GM12878 (cell line): ENCODE measurements around the gene STARD13. TPM values are rescaled to one million over a fixed set of nuclear protein-coding genes. Genes with fewer than 3 reads are reported as not detected.

Experiments
- ATAC-seq: fragments of 200-7000 bp; cut with Tn5 transposase; 3 replicates; pipeline ENCODE4 v1.9.1; 2020; ENCODE audit warnings: mild to moderate bottlenecking, moderate library complexity
- BruUV-seq: library from RNA; stranded (reverse); fragments of 400-500 nt; replicated peaks from 2 replicates; lab custom pipeline; 2021; lab: Mats Ljungman, UMichigan
- CTCF ChIA-PET: fragments of 300-600 bp; sonication (Branson Sonifier 250); formaldehyde crosslinking; extraction: SDS; loops from one replicate; lab custom pipeline; 2021; ENCODE audit warnings: inconsistent platforms; lab: Yijun Ruan, JAX
- POLR2A ChIA-PET: fragments of 350-600 bp; formaldehyde crosslinking; extraction: SDS; loops from one replicate; lab custom pipeline; 2021; ENCODE audit warnings: inconsistent platforms; lab: Charles Lee
- RAD21 ChIA-PET: fragments of 300-600 bp; sonication (Branson Sonifier 250); formaldehyde crosslinking; loops from one replicate; lab custom pipeline; 2023; ENCODE audit warnings: antibody characterized with exemption; ENCODE audit not compliant: unreplicated experiment; lab: Charles Lee
- SMC1A ChIA-PET: fragments of 300-600 bp; sonication (Branson Sonifier 250); formaldehyde crosslinking; loops from one replicate; lab custom pipeline; 2023; ENCODE audit not compliant: unreplicated experiment, uncharacterized antibody; lab: Charles Lee
- DNase-seq: peaks from one replicate; pipeline ENCODE4 v3.0.0-alpha.2; 2011; ENCODE audit warnings: low read depth, low spot score
- FAIRE-seq: peaks from 3 replicates; lab custom pipeline; 2011; peaks lifted over from hg19 to GRCh38; lab: Jason Lieb, UNC
- H2AFZ ChIP-seq: 2 replicates; pipeline ENCODE4 v1.6.0; 2011; ENCODE audit warnings: low read depth, low read length, control low read depth; ENCODE audit not compliant: control insufficient read depth
- H3K27ac ChIP-seq: 2 replicates; pipeline ENCODE4 v1.5.1; 2011; ENCODE audit warnings: control low read depth; ENCODE audit not compliant: control insufficient read depth, insufficient read depth
- H3K27me3 ChIP-seq, 2 experiments: replicated peaks in 1 of 2; 2 replicates each; pipeline versions ENCODE4 v1.6.0 to v1.6.1; 2011; ENCODE audit warnings: low read length in 1 of 2; ENCODE audit not compliant: control insufficient read depth in 2 of 2, insufficient read depth in 2 of 2
- H3K36me3 ChIP-seq, 2 experiments: 2 replicates each; pipeline ENCODE4 v1.5.1; 2011; ENCODE audit warnings: low read length in 1 of 2; ENCODE audit not compliant: control insufficient read depth in 2 of 2, insufficient read depth in 2 of 2
- H3K4me1 ChIP-seq: 2 replicates; pipeline ENCODE4 v1.6.1; 2011; ENCODE audit warnings: mild to moderate bottlenecking, low read length, moderate library complexity, mixed read lengths; ENCODE audit not compliant: control insufficient read depth, insufficient read depth
- H3K4me2 ChIP-seq: 2 replicates; pipeline ENCODE4 v1.6.0; 2011; ENCODE audit warnings: control low read depth; ENCODE audit not compliant: control insufficient read depth, insufficient read depth
- H3K4me3 ChIP-seq: fragments of 200-600 bp; sonication (generic); 2 replicates; pipeline ENCODE4 v1.5.1; 2016
- H3K79me2 ChIP-seq: 2 replicates; pipeline ENCODE4 v1.6.0; 2011; ENCODE audit warnings: low read length; ENCODE audit not compliant: control insufficient read depth, insufficient read depth
- H3K9ac ChIP-seq: 2 replicates; pipeline ENCODE4 v1.8.0; 2011; ENCODE audit warnings: low read length, control low read depth, mixed read lengths; ENCODE audit not compliant: control insufficient read depth, insufficient read depth
- H3K9me3 ChIP-seq: replicated peaks from 3 replicates; pipeline ENCODE4 v1.5.1; 2011; ENCODE audit warnings: mild to moderate bottlenecking, low read length; ENCODE audit not compliant: control insufficient read depth, insufficient read depth
- H4K20me1 ChIP-seq: 2 replicates; pipeline ENCODE4 v1.6.0; 2011; ENCODE audit not compliant: control insufficient read depth, insufficient read depth
- CBX3 ChIP-seq: fragments of 200-600 bp; sonication (generic); IDR thresholded peaks from 2 replicates; pipeline ENCODE4 v1.6.1; 2016; ENCODE audit warnings: low read depth, borderline replicate concordance
- MYC ChIP-seq: IDR thresholded peaks from 2 replicates; pipeline ENCODE4 v1.6.1; 2011; ENCODE audit warnings: mild to moderate bottlenecking, low read length, moderate library complexity, inconsistent platforms; ENCODE audit not compliant: insufficient read depth, insufficient replicate concordance, insufficient read length, severe bottlenecking
- NFXL1 ChIP-seq: fragments of 450-650 bp; IDR thresholded peaks from 2 replicates; pipeline ENCODE4 v1.6.1; 2017; ENCODE audit warnings: antibody characterized with exemption, mild to moderate bottlenecking, borderline replicate concordance
- PML ChIP-seq: IDR thresholded peaks from 2 replicates; pipeline ENCODE4 v1.6.1; 2012; ENCODE audit warnings: low read length, inconsistent platforms
- POLR2A ChIP-seq: IDR thresholded peaks from 2 replicates; pipeline ENCODE4 v1.6.1; 2011; ENCODE audit warnings: low read depth, mild to moderate bottlenecking, low read length
- SUPT20H ChIP-seq: IDR thresholded peaks from 2 replicates; pipeline ENCODE4 v1.6.1; 2011; ENCODE audit warnings: low read depth, mild to moderate bottlenecking, low read length, moderate library complexity, borderline replicate concordance; ENCODE audit not compliant: control insufficient read depth
- YY1 ChIP-seq: IDR thresholded peaks from 2 replicates; pipeline ENCODE4 v1.6.1; 2011; ENCODE audit warnings: low read depth, mild to moderate bottlenecking, low read length
- ZNF217 ChIP-seq: fragments of 450-650 bp; IDR thresholded peaks from 2 replicates; pipeline ENCODE4 v1.6.1; 2017; ENCODE audit warnings: antibody characterized with exemption, mild to moderate bottlenecking
- ZNF24 ChIP-seq: fragments of 450-650 bp; IDR thresholded peaks from 2 replicates; pipeline ENCODE4 v1.6.1; 2017; ENCODE audit warnings: antibody characterized with exemption, mild to moderate bottlenecking
- ZNF622 ChIP-seq: fragments of 450-650 bp; IDR thresholded peaks from 2 replicates; pipeline ENCODE4 v1.6.1; 2017; ENCODE audit warnings: mild to moderate bottlenecking, inconsistent platforms
- ZZZ3 ChIP-seq: IDR thresholded peaks from 2 replicates; pipeline ENCODE4 v1.6.1; 2011; ENCODE audit warnings: low read depth; ENCODE audit not compliant: control insufficient read depth, insufficient read length
- WGBS: methylation state at CpG from one replicate; pipeline ENCODE4 v1.1.6; 2016; ENCODE audit warnings: low lambda C conversion rate; ENCODE audit not compliant: insufficient replicate concordance, insufficient coverage; ENCODE audit errors: missing lambda C conversion rate; 5-methylcytosine and 5-hydroxymethylcytosine counted together
- in situ Hi-C: fragments of 300-500 bp; cut with MboI; formaldehyde crosslinking; loops from 9 replicates; pipeline ENCODE4 v1.14.3; 2018; ENCODE audit warnings: mixed read lengths
- intact Hi-C: fragments of 100-400 bp; cut with micrococcal nuclease; formaldehyde crosslinking; loops from one replicate; pipeline ENCODE4 v1.14.2; 2022; ENCODE audit not compliant: unreplicated experiment
- polyA plus RNA-seq, 11 experiments: library from polyadenylated mRNA; depleted of rRNA in 4 of 11; unstranded in 6 of 11; stranded (reverse) in 5 of 11; fragments of >200 nt; fragmentation: Nextera tagmentation in 4 of 11; fragmentation: Illumina TruSeq in 1 of 11; extraction: Ambion mirVana in 4 of 11; extraction: Trizol in 1 of 11; gene quantifications; 1 replicate in 1 of 11; 2 replicates in 10 of 11; pipeline versions ENCODE4 v1.2.1 to v1.2.3, GENCODE V29; 2011 to 2016; ENCODE audit warnings: inconsistent platforms in 2 of 11, missing spikeins in 2 of 11, low read depth in 1 of 11
- total RNA-seq, 4 experiments: library from RNA; depleted of rRNA in 3 of 4; stranded (reverse); fragments of >200 nt in 3 of 4; fragmentation: Illumina TruSeq in 1 of 4; extraction: Trizol in 1 of 4; gene quantifications; 2 replicates each; pipeline versions ENCODE4 v1.2.1 to v1.2.3, GENCODE V29; 2013 to 2021
- TF ChIP-seq, protein P1 (sequence below): IDR thresholded peaks from 2 replicates; pipeline ENCODE4 v1.6.1; 2012; ENCODE audit warnings: improper control_type of control experiment, low read depth, low read length; ENCODE audit not compliant: insufficient replicate concordance
- TF ChIP-seq, protein P2 (sequence below): fragments of 450-650 bp; IDR thresholded peaks from 2 replicates; pipeline ENCODE4 v1.6.1; 2018; ENCODE audit warnings: mild to moderate bottlenecking, low read depth, moderate library complexity; ENCODE audit not compliant: partially characterized antibody
- TF ChIP-seq, protein P3 (sequence below): fragments of 150-350 bp; IDR thresholded peaks from 2 replicates; pipeline ENCODE4 v1.6.1; 2016; ENCODE audit warnings: low read depth, low read length

Gene STARD13
- total and polyA plus RNA-seq, 10 of the 15 experiments (the other 5 are each of a cell fraction or from before 2014, with no cell fraction given) = 4.0 to 41.6 (median 10.1) TPM

- no TSS peak for BruUV-seq
- H2AFZ ChIP-seq = no peak overlapping the region
- H3K4me3 ChIP-seq = no peak overlapping the region
- in situ Hi-C loops = no loop called here
- POLR2A ChIA-PET = interaction anchor here (0.9 to 6.7 kb wide), 2 partner anchors 10 to 14 kb away, joined by 3 to 46 read pairs; no protein-coding TSS in a partner anchor
- CTCF ChIA-PET = no interaction called here
- RAD21 ChIA-PET = no interaction called here
- H3K79me2 ChIP-seq = peaks cover 15% of the 10 kb centered on the region
- H4K20me1 ChIP-seq = no peaks in the 10 kb centered on the region
- SMC1A ChIA-PET = interaction anchor here (0.6 to 33.0 kb wide), 3 partner anchors 14 to 27 kb away, joined by 3 to 832 read pairs (median 89); no protein-coding TSS in a partner anchor
- H3K27ac ChIP-seq = no peak overlapping the region
- DNase-seq (no peak), FAIRE-seq (no peak), ATAC-seq (no peak)
- H3K9ac ChIP-seq = no peak overlapping the region
- intact Hi-C loops = no loop called here
- WGBS = 53% methylated on average over 1 of the region's 1 CpG
- H3K27me3 ChIP-seq = no peaks in the 10 kb centered on the region
- peaks cover 0 to 5% of the 10 kb centered on the region in 2 experiments; a peak in 2 of 4 replicates for H3K36me3 ChIP-seq
- H3K4me1 ChIP-seq = peaks cover 17% of the 10 kb centered on the region
- H3K9me3 ChIP-seq = no peaks in the 10 kb centered on the region
- H3K4me2 ChIP-seq = no peak overlapping the region
- TF ChIP-seq ZNF217 (no peak), PML (no peak), NFXL1 (no peak), ZNF24 (no peak), YY1 (no peak), ZNF622 (no peak), POLR2A (no peak), SUPT20H (no peak), ZZZ3 (no peak), MYC (no peak), CBX3 (no peak)
- TF ChIP-seq, protein P1, sequence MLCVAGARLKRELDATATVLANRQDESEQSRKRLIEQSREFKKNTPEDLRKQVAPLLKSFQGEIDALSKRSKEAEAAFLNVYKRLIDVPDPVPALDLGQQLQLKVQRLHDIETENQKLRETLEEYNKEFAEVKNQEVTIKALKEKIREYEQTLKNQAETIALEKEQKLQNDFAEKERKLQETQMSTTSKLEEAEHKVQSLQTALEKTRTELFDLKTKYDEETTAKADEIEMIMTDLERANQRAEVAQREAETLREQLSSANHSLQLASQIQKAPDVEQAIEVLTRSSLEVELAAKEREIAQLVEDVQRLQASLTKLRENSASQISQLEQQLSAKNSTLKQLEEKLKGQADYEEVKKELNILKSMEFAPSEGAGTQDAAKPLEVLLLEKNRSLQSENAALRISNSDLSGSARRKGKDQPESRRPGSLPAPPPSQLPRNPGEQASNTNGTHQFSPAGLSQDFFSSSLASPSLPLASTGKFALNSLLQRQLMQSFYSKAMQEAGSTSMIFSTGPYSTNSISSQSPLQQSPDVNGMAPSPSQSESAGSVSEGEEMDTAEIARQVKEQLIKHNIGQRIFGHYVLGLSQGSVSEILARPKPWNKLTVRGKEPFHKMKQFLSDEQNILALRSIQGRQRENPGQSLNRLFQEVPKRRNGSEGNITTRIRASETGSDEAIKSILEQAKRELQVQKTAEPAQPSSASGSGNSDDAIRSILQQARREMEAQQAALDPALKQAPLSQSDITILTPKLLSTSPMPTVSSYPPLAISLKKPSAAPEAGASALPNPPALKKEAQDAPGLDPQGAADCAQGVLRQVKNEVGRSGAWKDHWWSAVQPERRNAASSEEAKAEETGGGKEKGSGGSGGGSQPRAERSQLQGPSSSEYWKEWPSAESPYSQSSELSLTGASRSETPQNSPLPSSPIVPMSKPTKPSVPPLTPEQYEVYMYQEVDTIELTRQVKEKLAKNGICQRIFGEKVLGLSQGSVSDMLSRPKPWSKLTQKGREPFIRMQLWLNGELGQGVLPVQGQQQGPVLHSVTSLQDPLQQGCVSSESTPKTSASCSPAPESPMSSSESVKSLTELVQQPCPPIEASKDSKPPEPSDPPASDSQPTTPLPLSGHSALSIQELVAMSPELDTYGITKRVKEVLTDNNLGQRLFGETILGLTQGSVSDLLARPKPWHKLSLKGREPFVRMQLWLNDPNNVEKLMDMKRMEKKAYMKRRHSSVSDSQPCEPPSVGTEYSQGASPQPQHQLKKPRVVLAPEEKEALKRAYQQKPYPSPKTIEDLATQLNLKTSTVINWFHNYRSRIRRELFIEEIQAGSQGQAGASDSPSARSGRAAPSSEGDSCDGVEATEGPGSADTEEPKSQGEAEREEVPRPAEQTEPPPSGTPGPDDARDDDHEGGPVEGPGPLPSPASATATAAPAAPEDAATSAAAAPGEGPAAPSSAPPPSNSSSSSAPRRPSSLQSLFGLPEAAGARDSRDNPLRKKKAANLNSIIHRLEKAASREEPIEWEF = no peak
- TF ChIP-seq, protein P2, sequence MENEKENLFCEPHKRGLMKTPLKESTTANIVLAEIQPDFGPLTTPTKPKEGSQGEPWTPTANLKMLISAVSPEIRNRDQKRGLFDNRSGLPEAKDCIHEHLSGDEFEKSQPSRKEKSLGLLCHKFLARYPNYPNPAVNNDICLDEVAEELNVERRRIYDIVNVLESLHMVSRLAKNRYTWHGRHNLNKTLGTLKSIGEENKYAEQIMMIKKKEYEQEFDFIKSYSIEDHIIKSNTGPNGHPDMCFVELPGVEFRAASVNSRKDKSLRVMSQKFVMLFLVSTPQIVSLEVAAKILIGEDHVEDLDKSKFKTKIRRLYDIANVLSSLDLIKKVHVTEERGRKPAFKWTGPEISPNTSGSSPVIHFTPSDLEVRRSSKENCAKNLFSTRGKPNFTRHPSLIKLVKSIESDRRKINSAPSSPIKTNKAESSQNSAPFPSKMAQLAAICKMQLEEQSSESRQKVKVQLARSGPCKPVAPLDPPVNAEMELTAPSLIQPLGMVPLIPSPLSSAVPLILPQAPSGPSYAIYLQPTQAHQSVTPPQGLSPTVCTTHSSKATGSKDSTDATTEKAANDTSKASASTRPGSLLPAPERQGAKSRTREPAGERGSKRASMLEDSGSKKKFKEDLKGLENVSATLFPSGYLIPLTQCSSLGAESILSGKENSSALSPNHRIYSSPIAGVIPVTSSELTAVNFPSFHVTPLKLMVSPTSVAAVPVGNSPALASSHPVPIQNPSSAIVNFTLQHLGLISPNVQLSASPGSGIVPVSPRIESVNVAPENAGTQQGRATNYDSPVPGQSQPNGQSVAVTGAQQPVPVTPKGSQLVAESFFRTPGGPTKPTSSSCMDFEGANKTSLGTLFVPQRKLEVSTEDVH = no peak
- TF ChIP-seq, protein P3, sequence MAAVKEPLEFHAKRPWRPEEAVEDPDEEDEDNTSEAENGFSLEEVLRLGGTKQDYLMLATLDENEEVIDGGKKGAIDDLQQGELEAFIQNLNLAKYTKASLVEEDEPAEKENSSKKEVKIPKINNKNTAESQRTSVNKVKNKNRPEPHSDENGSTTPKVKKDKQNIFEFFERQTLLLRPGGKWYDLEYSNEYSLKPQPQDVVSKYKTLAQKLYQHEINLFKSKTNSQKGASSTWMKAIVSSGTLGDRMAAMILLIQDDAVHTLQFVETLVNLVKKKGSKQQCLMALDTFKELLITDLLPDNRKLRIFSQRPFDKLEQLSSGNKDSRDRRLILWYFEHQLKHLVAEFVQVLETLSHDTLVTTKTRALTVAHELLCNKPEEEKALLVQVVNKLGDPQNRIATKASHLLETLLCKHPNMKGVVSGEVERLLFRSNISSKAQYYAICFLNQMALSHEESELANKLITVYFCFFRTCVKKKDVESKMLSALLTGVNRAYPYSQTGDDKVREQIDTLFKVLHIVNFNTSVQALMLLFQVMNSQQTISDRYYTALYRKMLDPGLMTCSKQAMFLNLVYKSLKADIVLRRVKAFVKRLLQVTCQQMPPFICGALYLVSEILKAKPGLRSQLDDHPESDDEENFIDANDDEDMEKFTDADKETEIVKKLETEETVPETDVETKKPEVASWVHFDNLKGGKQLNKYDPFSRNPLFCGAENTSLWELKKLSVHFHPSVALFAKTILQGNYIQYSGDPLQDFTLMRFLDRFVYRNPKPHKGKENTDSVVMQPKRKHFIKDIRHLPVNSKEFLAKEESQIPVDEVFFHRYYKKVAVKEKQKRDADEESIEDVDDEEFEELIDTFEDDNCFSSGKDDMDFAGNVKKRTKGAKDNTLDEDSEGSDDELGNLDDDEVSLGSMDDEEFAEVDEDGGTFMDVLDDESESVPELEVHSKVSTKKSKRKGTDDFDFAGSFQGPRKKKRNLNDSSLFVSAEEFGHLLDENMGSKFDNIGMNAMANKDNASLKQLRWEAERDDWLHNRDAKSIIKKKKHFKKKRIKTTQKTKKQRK = no peak
Measured at GRCh38 chr13:33179463-33179862, 106.1 kb downstream of the STARD13 start.
